IMR-90 (cell line): ENCODE data around the gene CHAF1B. TPM values are rescaled to one million over a fixed set of nuclear protein-coding genes. Genes with fewer than 3 reads are reported as not detected.

Source experiments
- ATAC-seq: fragments of 200-7000 bp; cut with Tn5 transposase; 2 replicates; pipeline ENCODE4 v1.9.1; 2020; ENCODE audit warnings: low read depth, mild to moderate bottlenecking, moderate library complexity
- BruUV-seq: library from RNA; stranded (reverse); fragments of 400-500 nt; replicated peaks from 2 replicates; lab custom pipeline; 2021; lab: Mats Ljungman, UMichigan
- CTCF ChIA-PET: fragments of 300-600 bp; formaldehyde crosslinking; extraction: SDS; loops from one replicate; lab custom pipeline; 2021; ENCODE audit warnings: antibody characterized with exemption; lab: Yijun Ruan, JAX
- POLR2A ChIA-PET: fragments of 300-600 bp; sonication (Branson Sonifier 250); formaldehyde crosslinking; loops from one replicate; lab custom pipeline; 2022; ENCODE audit warnings: antibody characterized with exemption; ENCODE audit not compliant: unreplicated experiment; lab: Charles Lee
- DNase-seq: peaks from one replicate; pipeline ENCODE4 v3.0.0; 2013
- H2AFZ ChIP-seq: replicated peaks from 2 replicates; pipeline ENCODE3; 2013; ENCODE audit warnings: low read length, mild to moderate bottlenecking; ENCODE audit not compliant: poor library complexity
- H2AK5ac ChIP-seq: 2 replicates; pipeline ENCODE4 v1.6.1; 2013; ENCODE audit warnings: low read depth, low read length, inconsistent platforms
- H2AK9ac ChIP-seq: replicated peaks from 2 replicates; pipeline ENCODE3; 2013; ENCODE audit warnings: mild to moderate bottlenecking, low read depth, low read length, moderate library complexity; ENCODE audit not compliant: poor library complexity
- H2BK120ac ChIP-seq: 2 replicates; pipeline ENCODE4 v1.6.1; 2013; ENCODE audit warnings: low read depth, low read length, inconsistent platforms
- H2BK15ac ChIP-seq: 3 replicates; pipeline ENCODE4 v1.6.1; 2013; ENCODE audit warnings: low read depth, low read length, inconsistent platforms
- H2BK20ac ChIP-seq: 2 replicates; pipeline ENCODE4 v1.6.1; 2013; ENCODE audit warnings: low read depth, mild to moderate bottlenecking, inconsistent platforms, low read length, moderate library complexity
- H2BK5ac ChIP-seq: 2 replicates; pipeline ENCODE4 v1.6.1; 2013; ENCODE audit warnings: mild to moderate bottlenecking, low read depth, low read length, inconsistent platforms; ENCODE audit not compliant: poor library complexity, severe bottlenecking
- H3K14ac ChIP-seq: replicated peaks from 2 replicates; pipeline ENCODE4 v1.6.1; 2013; ENCODE audit warnings: low read depth, low read length, inconsistent platforms
- H3K18ac ChIP-seq: 2 replicates; pipeline ENCODE4 v1.6.1; 2013; ENCODE audit warnings: low read depth, low read length, control low read depth
- H3K23ac ChIP-seq: 2 replicates; pipeline ENCODE4 v1.6.1; 2013; ENCODE audit warnings: low read depth, low read length, inconsistent platforms
- H3K27ac ChIP-seq: 2 replicates; pipeline ENCODE4 v1.5.1; 2013; ENCODE audit warnings: mild to moderate bottlenecking, control low read depth, low read length; ENCODE audit not compliant: insufficient read depth
- H3K27me3 ChIP-seq: 2 replicates; pipeline ENCODE4 v1.6.1; 2013; ENCODE audit warnings: low read length; ENCODE audit not compliant: control insufficient read depth, insufficient read depth
- H3K36me3 ChIP-seq: 2 replicates; pipeline ENCODE4 v1.6.1; 2013; ENCODE audit warnings: low read length, mixed read lengths; ENCODE audit not compliant: control insufficient read depth, insufficient read depth
- H3K4ac ChIP-seq: 2 replicates; pipeline ENCODE4 v1.6.1; 2013; ENCODE audit warnings: low read depth, low read length, inconsistent platforms
- H3K4me1 ChIP-seq: 2 replicates; pipeline ENCODE4 v1.6.1; 2013; ENCODE audit warnings: low read length, mixed read lengths; ENCODE audit not compliant: control insufficient read depth, insufficient read depth
- H3K4me2 ChIP-seq: 2 replicates; pipeline ENCODE4 v1.6.1; 2013; ENCODE audit warnings: low read depth, mild to moderate bottlenecking, control low read depth, low read length, moderate library complexity
- H3K4me3 ChIP-seq: 2 replicates; pipeline ENCODE4 v1.5.1; 2013; ENCODE audit warnings: low read depth, mild to moderate bottlenecking, control low read depth, low read length, moderate library complexity; ENCODE audit not compliant: insufficient read depth
- H3K56ac ChIP-seq: 2 replicates; pipeline ENCODE4 v1.6.1; 2013; ENCODE audit warnings: low read length, inconsistent platforms; ENCODE audit not compliant: insufficient read depth; ENCODE audit errors: extremely low read depth
- H3K79me1 ChIP-seq, 2 experiments: 2 replicates each; pipeline ENCODE4 v1.6.1; 2013; ENCODE audit warnings: low read length in 2 of 2, inconsistent platforms in 1 of 2, low read depth in 1 of 2
- H3K9ac ChIP-seq: 2 replicates; pipeline ENCODE4 v1.6.1; 2013; ENCODE audit warnings: low read depth, low read length, control low read depth
- H3K9me1 ChIP-seq: 2 replicates; pipeline ENCODE4 v1.6.1; 2013; ENCODE audit warnings: low read length, inconsistent platforms; ENCODE audit not compliant: insufficient read depth
- H3K9me3 ChIP-seq: 2 replicates; pipeline ENCODE4 v1.6.1; 2013; ENCODE audit warnings: low read length; ENCODE audit not compliant: control insufficient read depth, insufficient read depth
- H4K20me1 ChIP-seq: 2 replicates; pipeline ENCODE4 v1.6.1; 2013; ENCODE audit warnings: low read length, inconsistent platforms; ENCODE audit not compliant: insufficient read depth
- H4K5ac ChIP-seq: 2 replicates; pipeline ENCODE4 v1.6.1; 2013; ENCODE audit warnings: mild to moderate bottlenecking, low read depth, low read length, control low read depth
- H4K8ac ChIP-seq, 2 experiments: 2 replicates each; pipeline ENCODE4 v1.6.1; 2013; ENCODE audit warnings: low read depth in 2 of 2, low read length in 2 of 2, control low read depth in 1 of 2, inconsistent platforms in 1 of 2
- H4K91ac ChIP-seq: 2 replicates; pipeline ENCODE4 v1.6.1; 2013; ENCODE audit warnings: low read depth, low read length, inconsistent platforms; ENCODE audit not compliant: insufficient read depth
- CEBPB ChIP-seq: IDR thresholded peaks from 2 replicates; pipeline ENCODE4 v1.6.1; 2012; ENCODE audit warnings: low read depth, low read length, improper control_type of control experiment
- FOS ChIP-seq: fragments of 150-350 bp; IDR thresholded peaks from 2 replicates; pipeline ENCODE4 v1.6.1; 2016; ENCODE audit warnings: low read depth, low read length
- RAD21 ChIP-seq: IDR thresholded peaks from 2 replicates; pipeline ENCODE4 v1.6.1; 2012; ENCODE audit warnings: low read length, improper control_type of control experiment
- RFX5 ChIP-seq: IDR thresholded peaks from 2 replicates; pipeline ENCODE4 v1.8.0; 2012; ENCODE audit warnings: low read depth, mild to moderate bottlenecking, low read length, moderate library complexity
- WGBS, 2 experiments: methylation state at CpG; one replicate each; pipeline versions ENCODE4 v1.1.5 to v1.1.7; 2013; ENCODE audit warnings: missing lambda C conversion rate in 2 of 2; ENCODE audit not compliant: insufficient read length in 1 of 2; ENCODE audit errors: extremely low coverage in 2 of 2; 5-methylcytosine and 5-hydroxymethylcytosine counted together
- dilution Hi-C: fragments of 300-500 bp; cut with HindIII; formaldehyde crosslinking; loops from one replicate; pipeline ENCODE4 v1.14.3; 2018; ENCODE audit warnings: low sequenced_read_pairs; ENCODE audit not compliant: unreplicated experiment
- in situ Hi-C: fragments of 300-500 bp; cut with MboI; formaldehyde crosslinking; loops from 3 replicates; pipeline ENCODE4 v1.14.3; 2019; ENCODE audit warnings: low sequenced_read_pairs, inconsistent platforms, mixed read lengths
- intact Hi-C: fragments of 100-400 bp; cut with micrococcal nuclease; formaldehyde crosslinking; loops from 2 replicates; pipeline ENCODE4 v1.10.0; 2022
- polyA plus RNA-seq, 3 experiments: library from polyadenylated mRNA; depleted of rRNA; stranded (reverse); fragments of >200 nt; gene quantifications; 2 replicates each; pipeline ENCODE4 v1.2.3, GENCODE V29; 2012; ENCODE audit warnings: low replicate concordance in 1 of 3
- total RNA-seq: library from RNA; depleted of rRNA; stranded (reverse); fragments of >200 nt; gene quantifications from 2 replicates; pipeline ENCODE4 v1.2.3, GENCODE V29; 2012
- TF ChIP-seq, protein P1 (sequence below): fragments of 150-350 bp; IDR thresholded peaks from 2 replicates; pipeline ENCODE4 v1.6.1; 2016; ENCODE audit warnings: low read depth, mild to moderate bottlenecking, low read length, moderate library complexity, borderline replicate concordance

The CHAF1B gene
- total and polyA plus RNA-seq, 2 of the 4 experiments (the other 2 are of a cell fraction), result 4.5 to 6.4 TPM

- ChIA-PET POLR2A (no interaction called here), CTCF (no interaction called here)
- no peak overlapping the region for H3K4ac ChIP-seq
- no peak overlapping the region for H2BK5ac ChIP-seq
- no peak overlapping the region for H3K18ac ChIP-seq
- H4K91ac ChIP-seq, result no peak overlapping the region
- H3K36me3 ChIP-seq, result no peaks in the 10 kb centered on the region
- no peak overlapping the region for H3K56ac ChIP-seq
- H3K4me3 ChIP-seq, result no peak overlapping the region
- H3K9me3 ChIP-seq, result no peaks in the 10 kb centered on the region
- H2AK9ac ChIP-seq, result no peak overlapping the region
- no peak overlapping the region for H2BK20ac ChIP-seq
- BruUV-seq, result no TSS peak
- H4K5ac ChIP-seq, result no peak overlapping the region
- 79% methylated on average over 2 of the region's 8 CpGs; no CpG with 5 or more reads in 1 of the 2 experiments for WGBS, 2 experiments
- intact Hi-C loops (no loop called here), dilution Hi-C loops (no loop called here), in situ Hi-C loops (no loop called here)
- no peaks in the 10 kb centered on the region for H3K4me1 ChIP-seq
- H3K9me1 ChIP-seq, result no peaks in the 10 kb centered on the region; the same call in 1 of the 2 replicates
- H3K27me3 ChIP-seq, result peaks cover 2% of the 10 kb centered on the region; the same call in 1 of the 2 replicates
- H2BK120ac ChIP-seq, result no peak overlapping the region
- H2BK15ac ChIP-seq, result no peak overlapping the region
- H4K20me1 ChIP-seq, result no peaks in the 10 kb centered on the region
- H2AK5ac ChIP-seq, result no peak overlapping the region
- no peak overlapping the region for H3K27ac ChIP-seq
- no peak for DNase-seq
- H3K23ac ChIP-seq, result no peak overlapping the region
- TF ChIP-seq CEBPB (no peak), RFX5 (no peak), RAD21 (no peak), FOS (no peak)
- TF ChIP-seq, protein P1, sequence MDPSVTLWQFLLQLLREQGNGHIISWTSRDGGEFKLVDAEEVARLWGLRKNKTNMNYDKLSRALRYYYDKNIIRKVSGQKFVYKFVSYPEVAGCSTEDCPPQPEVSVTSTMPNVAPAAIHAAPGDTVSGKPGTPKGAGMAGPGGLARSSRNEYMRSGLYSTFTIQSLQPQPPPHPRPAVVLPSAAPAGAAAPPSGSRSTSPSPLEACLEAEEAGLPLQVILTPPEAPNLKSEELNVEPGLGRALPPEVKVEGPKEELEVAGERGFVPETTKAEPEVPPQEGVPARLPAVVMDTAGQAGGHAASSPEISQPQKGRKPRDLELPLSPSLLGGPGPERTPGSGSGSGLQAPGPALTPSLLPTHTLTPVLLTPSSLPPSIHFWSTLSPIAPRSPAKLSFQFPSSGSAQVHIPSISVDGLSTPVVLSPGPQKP, result no peak
- H3K9ac ChIP-seq, result no peak overlapping the region
- ATAC-seq, result no peak
- no peak overlapping the region for H3K14ac ChIP-seq
- no peaks in the 10 kb centered on the region for H3K79me1 ChIP-seq
- H3K4me2 ChIP-seq, result no peak overlapping the region
- no peak overlapping the region for H4K8ac ChIP-seq
- H2AFZ ChIP-seq, result no peak overlapping the region
These were observed 80.3 kb downstream of the CHAF1B start for GRCh38 chr21:36465478-36465877.
